K562 (cell line): ENCODE data around the gene SLC9A2. TPM values are rescaled to one million over a fixed set of nuclear protein-coding genes. Genes with fewer than 3 reads are reported as not detected.
A peak's percentile ranks its signal among the peaks of the same experiment; 100 is the strongest.

Source experiments
- ARID3A ChIP-seq: IDR thresholded peaks from 2 replicates; pipeline ENCODE4 v1.6.1; 2012; ENCODE audit warnings: low read depth, low read length, improper control_type of control experiment, borderline replicate concordance
- GATAD2B ChIP-seq: fragments of 450-650 bp; IDR thresholded peaks from 2 replicates; pipeline ENCODE4 v1.6.1; 2017; ENCODE audit warnings: mild to moderate bottlenecking, borderline replicate concordance
- HDAC3 ChIP-seq: fragments of 450-650 bp; IDR thresholded peaks from 2 replicates; pipeline ENCODE4 v1.6.1; 2018; ENCODE audit warnings: borderline replicate concordance, mild to moderate bottlenecking, moderate library complexity; ENCODE audit not compliant: partially characterized antibody
- ILK ChIP-seq: fragments of 450-650 bp; IDR thresholded peaks from 2 replicates; pipeline ENCODE4 v1.6.1; 2016; ENCODE audit warnings: missing genetic modification characterization, low read depth, mild to moderate bottlenecking, missing compliant biosample characterization, moderate library complexity, borderline replicate concordance
- MGA ChIP-seq: fragments of 450-650 bp; IDR thresholded peaks from 2 replicates; pipeline ENCODE4 v1.6.1; 2016; ENCODE audit warnings: mild to moderate bottlenecking, moderate library complexity
- SRSF1 ChIP-seq: fragments of 200-400 bp; formaldehyde crosslinking; IDR thresholded peaks from 2 replicates; pipeline ENCODE4 v1.6.1; 2017; ENCODE audit warnings: mild to moderate bottlenecking, low read depth, low read length, moderate library complexity
- ZMIZ1 ChIP-seq, 2 experiments: fragments of 150-350 bp in 1 of 2; IDR thresholded peaks; 2 replicates each; pipeline ENCODE4 v1.6.1; 2012 to 2016; ENCODE audit warnings: low read depth in 2 of 2, low read length in 2 of 2, mild to moderate bottlenecking in 1 of 2, moderate library complexity in 1 of 2
- ZNF75A ChIP-seq: fragments of 450-650 bp; formaldehyde crosslinking; IDR thresholded peaks from 2 replicates; pipeline ENCODE4 v1.4.0; 2020; ENCODE audit warnings: mild to moderate bottlenecking
- polyA plus RNA-seq, 8 experiments: library from polyadenylated mRNA; depleted of rRNA in 4 of 8; stranded (reverse) in 5 of 8; unstranded in 3 of 8; fragments of >200 nt; fragmentation: Nextera tagmentation in 2 of 8; fragmentation: Illumina TruSeq in 1 of 8; extraction: Ambion mirVana in 2 of 8; extraction: Trizol in 1 of 8; gene quantifications; 2 replicates each; pipeline versions ENCODE4 v1.2.1 to v1.2.3, GENCODE V29; 2011 to 2014; ENCODE audit warnings: inconsistent platforms in 1 of 8, missing spikeins in 1 of 8
- total RNA-seq, 7 experiments: library from RNA; depleted of rRNA in 6 of 7; stranded (reverse); fragments of >200 nt in 6 of 7; fragmentation: Illumina TruSeq in 2 of 7; extraction: Trizol in 2 of 7; gene quantifications; 2 replicates each; pipeline versions ENCODE4 v1.2.1 to v1.2.3, GENCODE V29; 2011 to 2021; ENCODE audit warnings: low replicate concordance in 1 of 7

The SLC9A2 gene
- total and polyA plus RNA-seq, 9 of the 15 experiments (the other 6 are each of a cell fraction or from before 2014, with no cell fraction given) = 0.45 to 3.3 (median 1.6) TPM

GRCh38 chr2:102753563-102754159, 134.3 kb downstream of the SLC9A2 start (continued):
- peak; percentile 80 for TF ChIP-seq ARID3A
- TF ChIP-seq MGA = no peak
- TF ChIP-seq SRSF1 = no peak
- TF ChIP-seq ILK = no peak
- TF ChIP-seq ZMIZ1 (IDR thresholded peaks at IDR 0.05; ENCODE audit: low read depth in 2 of 2, low read length in 2 of 2) = no peak
- TF ChIP-seq GATAD2B = no peak
- no peak for TF ChIP-seq ZNF75A (CRISPR knock-in tag)
- no peak for TF ChIP-seq HDAC3
